ENCODE data around the gene SEC63.

GRCh38 chr6:107894809-107895396, 63.1 kb downstream of the SEC63 start:
- TF ChIP-seq EZH2 (IDR thresholded peaks at IDR 0.05; ENCODE audit: borderline replicate concordance, low read length) (no peak), CTCF (IDR thresholded peaks at IDR 0.05; ENCODE audit: low read length) (no peak)

All from OCI-LY1 (cell line).